Measurements from ENCODE around the gene C5orf34. TPM values are rescaled to one million over a fixed set of nuclear protein-coding genes. Genes with fewer than 3 reads are reported as not detected.

The C5orf34 gene
- total RNA-seq, 1 experiment from 2014 or later = 16.3 TPM

DNA sequence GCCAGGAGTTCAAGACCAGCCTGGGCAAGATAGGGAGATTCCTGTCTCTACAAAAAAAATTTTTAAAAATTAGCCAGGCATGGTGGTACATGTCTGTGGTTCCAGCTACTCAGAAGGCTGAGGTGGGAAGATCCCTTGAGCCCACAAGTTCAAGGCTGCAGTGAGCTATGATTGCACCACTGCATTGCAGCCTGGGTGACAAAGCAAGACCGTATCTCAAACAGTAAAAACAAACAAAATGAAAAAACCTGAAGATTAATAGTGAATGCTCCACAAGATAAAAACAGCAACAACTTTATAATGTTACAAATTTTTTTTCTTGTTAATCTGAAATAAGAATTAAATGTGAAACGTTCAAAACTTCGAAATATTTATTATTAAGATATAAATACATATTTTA lies 28.6 kb downstream of the C5orf34 start:
- POLR2A ChIA-PET (ENCODE audit: unreplicated experiment) = no interaction called here
- no peak for ATAC-seq

DNA sequence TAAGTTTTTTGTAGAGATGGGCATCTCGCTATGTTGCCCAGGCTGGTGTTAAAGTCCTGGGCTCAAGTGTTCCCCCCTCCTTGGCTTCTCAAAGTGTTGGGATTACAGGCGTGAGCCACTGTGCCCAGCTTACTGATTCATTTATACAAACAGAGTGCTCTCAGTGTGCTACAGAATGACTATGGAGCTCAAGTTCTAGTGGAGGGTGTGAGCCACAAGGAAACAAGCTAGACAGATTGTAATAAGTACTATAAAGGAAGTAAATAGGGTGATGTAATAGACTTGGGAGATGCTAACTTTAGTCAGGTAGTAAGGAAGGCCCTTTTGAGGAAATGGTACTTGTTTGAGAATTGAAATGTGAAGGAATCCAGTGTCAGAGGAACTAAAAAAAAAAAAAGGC lies 29.5 kb downstream of the C5orf34 start:
- Histone ChIP-seq H3K36me3 (ENCODE audit: low read depth, low read length) (peaks cover 13% of the 10 kb centered on the region; the same call in 1 of the 2 replicates), H3K27me3 (ENCODE audit: low read length) (no peaks in the 10 kb centered on the region), H3K27ac (ENCODE audit: low read length) (no peak overlapping the region), H3K9ac (ENCODE audit: low read length) (no peak overlapping the region), H3K79me2 (ENCODE audit: low read length) (peaks cover 26% of the 10 kb centered on the region), H3K9me2 (replicated peaks; ENCODE audit: low read length) (no peaks in the 10 kb centered on the region), H4K20me1 (ENCODE audit: low read length) (no peaks in the 10 kb centered on the region), H3K4me1 (ENCODE audit: insufficient read depth, low read length) (peaks cover 15% of the 10 kb centered on the region), H2AFZ (ENCODE audit: low read length) (no peak overlapping the region), H3K4me2 (ENCODE audit: low read length) (no peak overlapping the region), H3F3A (ENCODE audit: low read length, unreplicated experiment) (no peaks in the 10 kb centered on the region), H3K4me3 (ENCODE audit: low read length) (no peak overlapping the region), H3K9me3 (ENCODE audit: low read length) (no peaks in the 10 kb centered on the region)
- intact Hi-C loops (cut with micrococcal nuclease) = loop anchor here (10.0 kb wide), 1 partner anchor 281 kb away; no protein-coding TSS in a partner anchor
- DNase-seq (peak; percentile 26), ATAC-seq (peak; percentile 11)
- ChIA-PET POLR2A (ENCODE audit: unreplicated experiment) (no interaction called here), CTCF (interaction anchor here (0.7 kb wide), 1 partner anchor 12 kb away, joined by 3 read pairs; no protein-coding TSS in a partner anchor)
- no TSS peak for BruUV-seq (replicated peaks)
- TF ChIP-seq EZH2phosphoT487 (IDR thresholded peaks at IDR 0.05; ENCODE audit: borderline replicate concordance, low read length) (no peak), EZH2 (IDR thresholded peaks at IDR 0.05; ENCODE audit: low read length, unreplicated experiment) (no peak)
- TF ChIP-seq, protein P1, sequence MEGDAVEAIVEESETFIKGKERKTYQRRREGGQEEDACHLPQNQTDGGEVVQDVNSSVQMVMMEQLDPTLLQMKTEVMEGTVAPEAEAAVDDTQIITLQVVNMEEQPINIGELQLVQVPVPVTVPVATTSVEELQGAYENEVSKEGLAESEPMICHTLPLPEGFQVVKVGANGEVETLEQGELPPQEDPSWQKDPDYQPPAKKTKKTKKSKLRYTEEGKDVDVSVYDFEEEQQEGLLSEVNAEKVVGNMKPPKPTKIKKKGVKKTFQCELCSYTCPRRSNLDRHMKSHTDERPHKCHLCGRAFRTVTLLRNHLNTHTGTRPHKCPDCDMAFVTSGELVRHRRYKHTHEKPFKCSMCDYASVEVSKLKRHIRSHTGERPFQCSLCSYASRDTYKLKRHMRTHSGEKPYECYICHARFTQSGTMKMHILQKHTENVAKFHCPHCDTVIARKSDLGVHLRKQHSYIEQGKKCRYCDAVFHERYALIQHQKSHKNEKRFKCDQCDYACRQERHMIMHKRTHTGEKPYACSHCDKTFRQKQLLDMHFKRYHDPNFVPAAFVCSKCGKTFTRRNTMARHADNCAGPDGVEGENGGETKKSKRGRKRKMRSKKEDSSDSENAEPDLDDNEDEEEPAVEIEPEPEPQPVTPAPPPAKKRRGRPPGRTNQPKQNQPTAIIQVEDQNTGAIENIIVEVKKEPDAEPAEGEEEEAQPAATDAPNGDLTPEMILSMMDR (conservative IDR thresholded peaks at IDR 0.05; ENCODE audit: low read depth, low read length) = no peak

More for the DNA sequence above, 28.6 kb downstream of the C5orf34 start:
- CTCF ChIA-PET = no interaction called here
- Histone ChIP-seq H3K27ac (ENCODE audit: low read length) (no peak overlapping the region), H3K79me2 (ENCODE audit: low read length) (peaks cover 23% of the 10 kb centered on the region), H3F3A (ENCODE audit: low read length, unreplicated experiment) (no peaks in the 10 kb centered on the region), H3K9me2 (replicated peaks; ENCODE audit: low read length) (no peaks in the 10 kb centered on the region), H3K36me3 (ENCODE audit: low read depth, low read length) (peaks cover 13% of the 10 kb centered on the region; the same call in 1 of the 2 replicates), H3K4me1 (ENCODE audit: insufficient read depth, low read length) (peaks cover 15% of the 10 kb centered on the region), H3K9me3 (ENCODE audit: low read length) (no peaks in the 10 kb centered on the region), H2AFZ (ENCODE audit: low read length) (no peak overlapping the region), H3K4me3 (ENCODE audit: low read length) (no peak overlapping the region), H3K4me2 (ENCODE audit: low read length) (no peak overlapping the region), H4K20me1 (ENCODE audit: low read length) (no peaks in the 10 kb centered on the region), H3K9ac (ENCODE audit: low read length) (no peak overlapping the region), H3K27me3 (ENCODE audit: low read length) (no peaks in the 10 kb centered on the region)
- TF ChIP-seq EZH2phosphoT487 (IDR thresholded peaks at IDR 0.05; ENCODE audit: borderline replicate concordance, low read length) = no peak
- no peak for TF ChIP-seq EZH2 (IDR thresholded peaks at IDR 0.05; ENCODE audit: low read length, unreplicated experiment)
- TF ChIP-seq, protein P1 (conservative IDR thresholded peaks at IDR 0.05; ENCODE audit: low read depth, low read length) = no peak
- intact Hi-C loops (cut with micrococcal nuclease) = loop anchor here (10.0 kb wide), 1 partner anchor 282 kb away; no protein-coding TSS in a partner anchor
- DNase-seq = no peak
- no TSS peak for BruUV-seq (replicated peaks)

Measured in PC-3 (cell line).